ENCODE data around the gene SMURF2.
A peak's percentile ranks its signal among the peaks of the same experiment; 100 is the strongest.

The SMURF2 gene

GRCh38 chr17:64661976-64662773 lies at the start of gene SMURF2:
SMURF2 (minus strand) TSS chr17:64662307; CDS start chr17:64661880, 427 bp downstream.
- H3K36me3 Mint-ChIP-seq (ENCODE audit: low read depth), result no peaks in the 10 kb centered on the region
- TF ChIP-seq CTCF (IDR thresholded peaks at IDR 0.05; ENCODE audit: unreplicated experiment in 3 of 3), result no peak

DNA sequence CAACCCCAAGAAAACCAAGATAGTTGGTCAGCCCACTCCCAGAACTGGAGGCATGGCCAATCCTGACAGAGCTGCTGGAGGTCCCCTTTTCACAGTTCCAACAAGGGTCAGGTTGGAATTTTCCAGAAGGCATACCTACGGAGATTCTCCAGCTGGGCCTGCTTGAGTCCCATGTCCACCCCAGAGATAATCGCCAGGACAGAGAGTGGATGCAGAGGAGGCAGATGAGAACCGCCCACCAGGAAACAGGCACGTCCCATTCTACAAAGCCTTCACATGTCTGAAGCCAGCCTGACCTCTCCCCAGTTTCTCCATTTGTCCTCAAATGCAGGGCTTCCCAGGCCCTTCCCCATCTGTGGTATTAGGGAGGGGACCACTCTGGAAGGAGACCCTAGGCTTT lies 47.4 kb upstream of the SMURF2 start:
- TF ChIP-seq CTCF (IDR thresholded peaks at IDR 0.05; ENCODE audit: unreplicated experiment in 3 of 3), result no peak
- Mint-ChIP-seq H3K36me3 (ENCODE audit: low read depth) (no peaks in the 10 kb centered on the region), H3K27me3 (ENCODE audit: low read depth) (no peaks in the 10 kb centered on the region), H3K4me3 (no peak overlapping the region), H3K9me3 (no peaks in the 10 kb centered on the region), H3K4me1 (peaks cover 25% of the 10 kb centered on the region), H3K27ac (peak overlapping the region in 1 of 3 experiments; percentile 70)

More at GRCh38 chr17:64661976-64662773, at the start of gene SMURF2:
- no peaks in the 10 kb centered on the region for H3K27me3 Mint-ChIP-seq (ENCODE audit: low read depth)
- peak within 1 kb of the TSS; percentile 82 to 98 (median 96) for H3K27ac Mint-ChIP-seq
- H3K4me3 Mint-ChIP-seq, result peak within 1 kb of the TSS; percentile 99 to 100 (median 99)
- H3K4me1 Mint-ChIP-seq, result peaks cover 19% of the 10 kb centered on the region
- H3K9me3 Mint-ChIP-seq, result no peaks in the 10 kb centered on the region

DNA sequence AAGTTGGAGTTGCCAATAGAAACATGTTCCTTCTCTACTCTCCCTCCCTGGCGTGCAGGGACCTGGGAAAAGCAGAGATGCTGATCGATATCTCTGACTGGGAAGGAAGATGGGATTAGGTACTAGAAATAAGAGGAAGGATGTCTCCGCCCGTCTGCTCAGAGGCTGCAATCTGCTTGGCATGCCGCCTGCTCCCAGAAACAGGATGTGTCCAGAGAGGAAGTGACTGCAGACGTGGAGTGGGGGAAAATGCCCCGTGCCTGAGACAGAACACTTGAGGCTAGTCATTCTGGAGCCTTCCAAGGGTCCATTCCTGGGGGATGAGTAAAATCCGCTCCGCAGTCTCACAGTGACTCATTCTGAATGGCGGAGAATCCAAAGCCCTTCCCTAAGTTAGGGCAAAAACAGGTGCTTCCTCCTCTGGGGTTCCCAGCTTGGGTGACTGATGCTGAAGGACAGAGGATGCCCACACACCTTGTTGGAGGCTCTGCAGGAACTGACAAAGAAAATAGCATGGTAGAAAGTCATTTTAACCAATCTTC lies 45.0 kb upstream of the SMURF2 start:
- peaks cover 21% of the 10 kb centered on the region for H3K4me1 Mint-ChIP-seq
- H3K9me3 Mint-ChIP-seq, result no peaks in the 10 kb centered on the region
- no peak overlapping the region for H3K4me3 Mint-ChIP-seq
- H3K36me3 Mint-ChIP-seq (ENCODE audit: low read depth), result no peaks in the 10 kb centered on the region
- peak overlapping the region in 2 of 3 experiments; percentile 6 to 48 for H3K27ac Mint-ChIP-seq
- TF ChIP-seq CTCF (IDR thresholded peaks at IDR 0.05; ENCODE audit: unreplicated experiment in 3 of 3), result no peak
- H3K27me3 Mint-ChIP-seq (ENCODE audit: low read depth), result no peaks in the 10 kb centered on the region

GRCh38 chr17:64706224-64707049 lies 44.3 kb upstream of the SMURF2 start:
- Mint-ChIP-seq H3K27ac (peak overlapping the region; percentile 6 to 48 (median 9)), H3K36me3 (ENCODE audit: low read depth) (no peaks in the 10 kb centered on the region), H3K4me1 (peaks cover 21% of the 10 kb centered on the region), H3K27me3 (ENCODE audit: low read depth) (no peaks in the 10 kb centered on the region), H3K4me3 (no peak overlapping the region), H3K9me3 (no peaks in the 10 kb centered on the region)
- TF ChIP-seq CTCF (IDR thresholded peaks at IDR 0.05; ENCODE audit: unreplicated experiment in 3 of 3), result no peak

GRCh38 chr17:64702815-64703214 lies 40.7 kb upstream of the SMURF2 start:
- Mint-ChIP-seq H3K36me3 (ENCODE audit: low read depth) (no peaks in the 10 kb centered on the region), H3K27me3 (ENCODE audit: low read depth) (no peaks in the 10 kb centered on the region), H3K9me3 (no peaks in the 10 kb centered on the region), H3K4me3 (no peak overlapping the region), H3K27ac (no peak overlapping the region), H3K4me1 (peaks cover 12% of the 10 kb centered on the region)
- no peak for TF ChIP-seq CTCF (IDR thresholded peaks at IDR 0.05; ENCODE audit: unreplicated experiment in 3 of 3)
